Fibroblast of skin of right biceps (primary cell): Measurements from ENCODE around the gene ACTBL2.
"Not testable (repeated sequence)": the region's sequence is repeated elsewhere in the genome, so short reads cannot be mapped to it uniquely, and the experiment has no call there.

ENCODE experiments used
- DNase-seq: peaks from one replicate; pipeline ENCODE4 v3.0.0-alpha.2; 2013

ACTBL2 gene

DNA sequence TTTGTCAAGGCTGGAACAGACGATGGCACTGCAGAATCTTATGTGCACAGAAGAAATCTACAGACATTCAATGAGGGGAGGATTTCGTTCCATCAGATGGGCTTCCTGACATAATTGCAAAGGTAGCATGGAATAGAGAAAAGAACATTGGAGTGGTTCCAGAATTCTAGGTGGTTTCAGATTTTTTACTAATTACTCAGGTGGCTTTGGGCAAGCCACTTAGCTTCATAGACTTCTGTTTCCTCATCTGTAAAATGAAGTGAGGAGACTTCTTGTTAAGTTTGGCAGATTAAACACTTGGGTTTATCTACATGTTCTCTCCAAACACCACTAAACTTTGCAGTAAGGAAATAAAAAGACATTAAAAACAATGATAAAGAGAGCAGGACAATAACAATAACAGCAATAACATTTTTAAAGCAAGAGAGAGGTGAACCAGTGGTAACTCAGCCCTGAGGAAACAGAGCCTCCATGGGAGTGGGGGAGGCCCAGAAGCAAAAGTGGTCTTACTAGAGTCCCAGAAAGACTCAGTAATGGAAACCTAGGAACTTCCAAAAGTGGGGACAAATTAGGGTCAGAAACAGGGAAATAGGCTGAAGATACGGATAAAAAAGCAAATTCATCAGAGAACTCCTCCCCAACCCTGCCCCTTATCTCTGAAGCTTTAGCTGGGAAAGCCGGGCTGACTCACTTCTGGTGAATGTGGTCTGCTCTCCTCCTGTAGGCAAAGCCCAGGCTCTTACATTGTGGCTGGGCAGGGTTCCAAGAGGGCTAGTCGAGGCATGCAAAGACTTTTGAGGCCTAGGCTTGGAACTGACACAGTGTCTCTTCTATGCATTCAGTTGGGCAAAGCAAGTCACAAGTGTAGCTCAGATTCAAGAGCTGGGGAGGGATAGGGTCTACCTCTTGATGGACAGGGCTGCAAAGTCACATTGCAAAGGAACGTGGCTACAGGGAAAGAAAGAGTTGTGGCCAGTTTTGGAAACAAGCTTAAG, 11.8 kb upstream of the ACTBL2 start:
- peak; percentile 100 for DNase-seq

DNA sequence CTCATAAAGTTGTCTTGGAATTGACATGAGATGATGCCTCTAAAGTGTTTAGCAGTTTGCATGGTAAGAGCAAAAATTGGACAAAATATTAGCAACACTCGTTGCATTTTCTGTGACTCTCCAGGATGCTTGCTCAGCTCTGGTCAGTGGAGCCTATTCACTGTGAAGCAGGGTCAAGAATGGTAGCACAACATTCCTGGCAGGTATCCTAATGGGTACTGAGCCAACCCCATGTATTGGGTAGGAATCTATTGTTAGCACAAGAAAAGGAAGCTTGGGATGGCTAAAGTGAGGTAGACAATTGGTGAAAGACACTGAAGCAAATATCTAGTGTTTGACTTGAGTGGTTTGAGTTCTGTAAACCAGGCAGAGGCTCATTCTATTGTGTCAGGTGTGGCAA, 10.4 kb upstream of the ACTBL2 start:
- no peak for DNase-seq

- DNase-seq = no peak
Measured at GRCh38 chr5:57492632-57493031, 10.0 kb upstream of the ACTBL2 start.

DNA sequence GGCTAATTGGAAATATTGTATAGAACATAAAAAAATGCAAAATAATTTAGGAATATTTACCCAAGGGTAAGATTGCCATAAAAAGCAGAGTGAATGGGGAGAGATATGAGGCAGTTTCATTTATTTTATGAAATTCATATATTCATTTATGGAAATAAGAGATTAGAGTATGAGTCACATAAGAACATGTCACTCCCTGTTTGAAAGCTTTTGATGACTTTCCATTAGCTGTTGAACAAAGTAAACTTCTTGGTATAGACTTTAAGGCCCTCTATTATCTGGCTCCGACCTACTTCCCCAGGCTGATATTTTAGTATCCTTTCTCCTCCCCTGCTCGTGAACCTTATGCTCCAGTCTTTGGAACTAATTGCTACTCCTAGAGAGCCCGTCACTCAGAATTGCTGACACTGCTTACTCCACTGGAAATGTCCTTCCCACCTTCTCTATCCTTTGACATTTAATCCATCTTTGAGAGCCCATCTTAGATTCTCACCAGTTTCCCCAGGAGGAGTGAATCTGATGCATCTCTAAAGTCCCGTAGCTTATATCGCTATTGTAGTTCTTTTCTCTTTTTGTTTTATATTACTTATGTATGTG, 8.9 kb upstream of the ACTBL2 start:
- DNase-seq = no peak

DNA sequence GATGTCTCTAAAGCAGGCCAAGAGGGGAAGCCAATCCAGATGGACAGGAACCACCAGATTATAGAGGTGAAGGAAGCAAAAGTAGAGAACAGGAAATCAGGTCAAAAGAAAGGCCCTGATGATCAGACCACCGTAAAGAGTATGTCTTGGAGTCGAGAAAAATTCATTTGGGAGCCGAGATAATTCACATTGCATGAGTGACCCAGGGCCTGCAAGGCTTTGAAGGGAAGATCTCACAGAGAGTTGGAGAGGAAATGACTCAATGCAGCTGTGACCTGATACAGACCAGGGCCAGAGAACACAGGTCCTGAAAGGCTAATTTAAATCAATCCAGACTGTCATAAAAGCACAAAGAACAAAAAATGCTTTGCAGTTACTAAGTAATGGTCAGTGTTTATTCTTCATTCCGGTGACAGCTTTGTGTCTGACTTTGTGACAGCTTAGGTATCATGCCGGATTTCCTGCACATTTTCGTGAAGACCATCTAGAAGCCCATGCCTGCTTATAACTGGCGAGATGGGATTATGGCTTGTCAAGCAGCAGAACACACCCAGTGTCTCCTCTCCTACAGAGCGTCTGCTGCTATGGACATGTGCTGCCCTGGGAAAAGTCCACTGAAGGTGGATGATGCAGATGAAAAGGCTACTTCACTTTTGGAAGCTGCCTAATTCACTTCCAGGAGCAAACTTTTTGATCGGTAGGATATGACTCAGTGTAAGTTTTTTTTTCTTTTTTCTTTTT, 5.8 kb upstream of the ACTBL2 start:
- peak; percentile 59 for DNase-seq

DNA sequence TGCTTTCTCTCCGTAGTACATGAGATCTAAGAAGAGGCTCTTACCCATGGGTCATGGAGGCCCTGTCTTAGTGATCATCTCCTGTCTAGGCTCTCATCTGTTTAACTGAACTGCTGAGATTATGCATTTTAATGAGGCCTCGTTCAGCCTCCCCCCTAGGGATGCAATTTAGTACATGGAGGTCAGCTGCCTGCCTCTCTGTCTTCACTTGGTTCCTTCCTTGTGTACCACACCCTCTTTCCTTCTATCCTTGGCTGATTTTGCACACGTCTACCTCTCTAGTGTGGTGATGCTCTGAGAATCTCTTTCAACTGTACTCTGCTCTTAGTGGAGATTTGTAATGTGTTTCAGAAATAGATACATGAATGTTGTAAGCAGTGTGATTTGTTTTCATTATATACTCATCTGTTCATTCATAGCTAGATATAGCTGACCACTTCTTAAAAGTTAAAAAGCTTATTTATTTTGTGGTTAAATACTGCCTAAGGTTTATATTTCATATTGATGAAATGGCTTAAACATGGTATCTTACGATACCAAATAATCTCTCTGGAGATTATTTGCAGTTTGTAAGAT, 3.5 kb upstream of the ACTBL2 start:
- no peak for DNase-seq

- no peak for DNase-seq
Measured at GRCh38 chr5:57478826-57479225, 3.8 kb downstream of the ACTBL2 start.

- no peak for DNase-seq
Measured at GRCh38 chr5:57476601-57477056, 6.0 kb downstream of the ACTBL2 start.

DNA sequence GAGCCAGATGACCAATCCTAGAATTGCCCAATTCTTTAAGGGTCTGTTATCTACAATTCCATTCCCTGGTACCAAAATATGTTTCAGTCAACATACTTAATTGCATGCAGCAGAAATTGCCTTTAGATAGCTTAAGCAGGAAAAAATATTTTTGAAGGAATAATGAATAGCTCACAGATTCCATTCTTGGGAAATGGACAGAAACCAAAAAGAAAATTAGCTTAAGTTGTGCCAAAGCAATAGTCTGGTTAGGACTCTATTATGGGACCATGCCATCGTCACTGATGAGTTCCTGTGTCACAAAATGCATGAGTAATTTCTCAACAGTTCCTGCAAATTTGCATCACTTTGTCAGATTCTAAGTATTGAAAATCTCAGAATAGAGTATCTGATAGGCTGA, 12.3 kb downstream of the ACTBL2 start:
- DNase-seq = no peak

- DNase-seq = peak; percentile 63
Measured at GRCh38 chr5:57468481-57469163, 14.0 kb downstream of the ACTBL2 start.

- DNase-seq = no peak
Measured at GRCh38 chr5:57466544-57466943, 16.1 kb downstream of the ACTBL2 start.

DNA sequence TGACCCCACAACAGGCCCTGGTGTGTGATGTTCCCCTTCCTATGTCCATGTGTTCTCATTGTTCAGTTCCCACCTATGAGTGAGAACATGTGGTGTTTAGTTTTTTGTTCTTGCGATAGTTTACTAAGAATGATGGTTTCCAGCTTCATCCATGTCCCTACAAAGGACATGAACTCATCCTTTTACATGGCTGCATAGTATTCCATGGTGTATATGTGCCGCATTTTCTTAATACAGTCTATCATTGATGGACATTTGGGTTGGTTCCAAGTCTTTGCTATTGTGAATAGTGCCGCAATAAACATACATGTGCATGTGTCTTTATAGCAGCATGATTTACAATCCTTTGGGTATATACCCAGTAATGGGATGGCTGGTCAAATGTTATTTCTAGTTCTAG, 22.6 kb downstream of the ACTBL2 start:
- DNase-seq = not testable (repeated sequence)

DNA sequence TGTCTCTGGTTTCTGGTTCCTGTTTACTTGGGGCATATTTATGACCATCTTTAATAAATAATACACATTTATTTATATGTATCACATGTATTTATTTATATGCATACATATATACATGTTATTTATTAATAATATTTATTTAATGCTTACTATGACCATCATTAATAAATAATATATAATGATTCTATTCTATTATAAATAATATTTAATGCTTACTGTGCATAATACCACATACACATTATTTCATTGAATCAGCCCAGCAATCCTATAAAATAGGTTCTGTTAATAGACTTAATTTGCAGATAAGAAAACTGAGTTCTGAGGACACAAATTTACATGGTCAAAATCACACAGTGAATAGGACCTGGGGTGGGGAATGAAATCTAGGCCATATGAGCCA, 24.2 kb downstream of the ACTBL2 start:
- no peak for DNase-seq

GRCh38 chr5:57456531-57457135, 26.0 kb downstream of the ACTBL2 start:
- DNase-seq = no peak

GRCh38 chr5:57455511-57456455, 26.8 kb downstream of the ACTBL2 start:
- DNase-seq = no peak

DNA sequence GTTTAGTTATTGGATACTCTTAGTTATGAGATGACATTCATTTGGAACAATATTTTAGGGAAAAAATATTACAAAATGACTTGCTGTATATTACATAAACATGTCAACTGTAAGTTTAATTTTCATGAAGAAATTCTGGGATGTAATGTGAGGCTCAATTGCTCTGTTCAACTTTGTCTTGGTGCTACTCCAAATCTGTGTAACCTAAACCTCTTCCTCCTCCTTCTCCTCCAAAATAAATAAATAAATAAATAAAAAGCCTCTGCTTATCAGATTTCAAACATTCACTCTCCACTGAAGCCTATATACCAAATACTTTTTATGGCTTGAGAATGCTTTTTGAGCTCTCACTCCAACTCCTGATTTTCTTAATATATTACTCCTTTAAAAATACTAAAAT, 27.7 kb downstream of the ACTBL2 start:
- DNase-seq = no peak

DNA sequence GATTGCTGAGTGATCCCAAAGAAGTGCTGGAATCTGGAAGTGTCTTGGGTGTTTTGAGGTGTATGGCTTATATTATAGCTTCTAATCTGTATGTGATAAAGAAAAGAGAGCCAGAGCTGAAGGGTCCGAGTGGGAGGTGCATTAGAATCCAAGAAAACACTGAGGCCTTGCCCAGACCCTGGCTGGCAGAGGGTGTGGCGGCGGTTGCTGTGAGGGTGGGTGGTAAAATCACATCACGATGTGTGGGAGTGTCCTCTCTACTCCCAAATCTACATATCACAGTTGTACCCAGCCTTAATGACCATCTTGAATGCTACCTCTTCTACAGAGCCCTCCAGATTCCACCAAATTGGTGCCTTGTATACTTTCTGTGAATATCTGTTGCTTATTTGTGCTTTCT, 28.9 kb downstream of the ACTBL2 start:
- no peak for DNase-seq

DNA sequence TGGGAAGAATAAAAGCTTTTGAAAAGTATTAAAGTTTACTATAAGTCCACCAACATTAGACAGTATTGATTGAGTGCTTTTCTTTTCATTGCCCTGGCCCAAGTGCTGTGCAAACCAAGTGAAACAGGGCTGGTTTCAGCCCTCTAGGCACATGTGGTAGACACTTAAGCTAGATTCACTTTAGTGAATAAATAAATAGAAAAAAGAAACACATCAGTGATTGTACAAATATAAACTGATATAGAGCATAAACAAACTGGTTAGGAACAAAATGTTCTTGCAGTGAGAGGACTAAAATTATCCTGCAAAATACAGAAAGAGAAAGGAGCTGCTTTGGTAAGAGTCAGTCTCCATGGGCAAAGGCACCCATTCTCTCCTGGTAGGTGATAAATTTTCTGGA, 29.7 kb downstream of the ACTBL2 start:
- no peak for DNase-seq

- DNase-seq = peak; percentile 89
Measured at GRCh38 chr5:57450991-57451876, 31.4 kb downstream of the ACTBL2 start.

- DNase-seq = no peak
Measured at GRCh38 chr5:57448751-57449150, 33.9 kb downstream of the ACTBL2 start.
